Activated CD4-positive, alpha-beta T cell treated with anti-CD3 and anti-CD28 coated beads, Interleukin-2, amount 50 U/mL, for 4 hours (primary cell): Measurements from ENCODE around the gene TAOK1.

Experiments
- DNase-seq, 2 experiments: peaks; one replicate each; pipeline ENCODE4 v3.0.0-alpha.2; 2020

Gene TAOK1

DNA sequence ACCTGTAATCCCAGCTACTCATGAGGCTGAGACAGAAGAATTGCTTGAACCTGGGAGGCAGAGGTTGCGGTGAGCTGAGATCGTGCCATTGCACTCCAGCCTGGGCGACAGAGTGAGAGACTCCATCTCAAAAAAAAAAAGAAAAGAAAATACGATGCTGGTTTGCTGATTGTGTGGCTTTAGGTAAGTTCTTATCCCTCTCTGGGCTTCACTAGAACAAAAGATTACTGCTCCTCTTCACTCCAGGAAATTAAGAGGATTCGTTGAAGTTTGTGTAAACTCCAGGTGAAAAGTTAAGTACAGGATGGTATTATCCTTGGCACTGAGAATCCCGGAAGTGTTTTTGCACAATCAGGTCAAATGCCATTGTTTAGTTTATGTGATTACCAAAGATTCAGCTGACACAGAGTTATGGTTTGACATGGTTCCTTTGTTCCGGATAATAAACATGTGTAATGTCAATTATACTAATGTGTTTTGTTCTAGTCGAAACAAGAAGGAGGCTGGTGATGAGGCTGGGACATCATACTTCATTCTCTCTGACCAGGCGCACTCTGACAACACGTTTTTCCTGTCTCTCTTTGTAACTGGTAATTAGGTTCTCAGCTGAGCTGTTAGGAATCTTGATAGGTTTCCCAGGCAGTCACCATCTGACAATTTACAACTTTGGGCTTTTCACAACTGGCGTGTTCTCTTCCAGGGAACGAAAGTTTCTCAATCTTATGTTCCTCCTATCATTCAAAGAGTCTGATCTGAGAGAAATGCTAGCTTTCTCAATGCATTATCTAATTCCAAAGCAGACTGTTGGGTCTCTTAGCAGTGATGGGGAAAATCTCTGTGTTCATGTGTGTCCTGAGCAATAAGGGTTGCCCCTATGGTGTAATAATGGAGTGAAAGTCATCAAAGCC lies 10.8 kb upstream of the TAOK1 start:
- DNase-seq: no peak

DNA sequence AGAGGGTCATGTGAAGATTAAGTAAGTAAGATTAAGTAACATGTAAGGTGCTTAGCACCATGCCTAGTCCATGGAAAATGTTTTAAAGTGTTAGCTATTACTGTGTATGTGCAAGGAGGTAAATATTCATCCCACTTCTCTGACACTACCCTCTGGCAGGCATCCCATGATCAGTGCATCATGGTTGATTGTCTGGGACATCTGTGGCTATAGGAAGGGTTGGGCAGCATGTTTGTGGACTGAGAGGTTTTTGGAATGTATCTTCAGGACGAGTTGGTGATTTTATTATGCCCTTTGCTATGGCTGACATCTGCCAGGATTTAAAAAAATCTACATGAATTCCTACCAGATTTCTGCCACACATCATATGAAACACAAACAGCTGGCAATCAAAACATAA lies 6.5 kb upstream of the TAOK1 start:
- DNase-seq: no peak

DNA sequence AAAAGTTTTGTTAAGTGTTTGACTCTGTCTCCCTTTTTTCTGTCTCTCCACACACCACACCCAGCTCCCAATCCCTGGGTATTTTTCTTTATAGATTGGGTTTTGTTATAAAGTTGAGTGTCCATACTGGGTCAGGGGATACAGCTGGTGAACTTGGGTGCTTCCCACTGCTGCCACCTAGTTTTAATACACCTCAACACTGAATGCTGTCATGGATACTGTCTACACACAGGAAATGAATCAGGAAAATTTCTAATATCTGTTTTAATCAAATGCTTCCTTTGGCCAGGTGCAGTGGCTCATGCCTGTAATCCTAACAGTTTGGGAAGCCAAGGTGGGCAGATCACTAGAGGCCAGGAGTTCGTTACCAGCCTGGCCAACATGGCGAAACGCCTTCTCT lies 5.3 kb upstream of the TAOK1 start:
- DNase-seq: no peak

DNA sequence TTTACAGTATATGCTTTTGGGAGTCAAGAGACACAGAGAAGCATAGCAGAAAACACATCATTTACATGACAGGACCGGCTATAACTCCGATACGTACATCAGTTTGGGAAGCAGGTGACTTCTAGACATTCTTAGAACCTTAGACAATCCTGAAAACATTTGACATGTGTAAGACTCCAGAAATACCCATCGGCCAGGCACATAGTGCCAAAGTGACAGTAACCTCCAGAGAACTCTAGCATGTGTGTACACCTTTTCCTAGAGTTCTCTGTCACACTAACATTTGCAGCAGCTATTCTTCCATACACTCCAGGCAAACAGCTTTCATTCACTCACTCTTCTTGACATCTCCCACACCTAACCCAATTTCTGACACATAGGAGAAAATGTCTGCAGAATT lies 3.4 kb upstream of the TAOK1 start:
- DNase-seq: no peak

DNA sequence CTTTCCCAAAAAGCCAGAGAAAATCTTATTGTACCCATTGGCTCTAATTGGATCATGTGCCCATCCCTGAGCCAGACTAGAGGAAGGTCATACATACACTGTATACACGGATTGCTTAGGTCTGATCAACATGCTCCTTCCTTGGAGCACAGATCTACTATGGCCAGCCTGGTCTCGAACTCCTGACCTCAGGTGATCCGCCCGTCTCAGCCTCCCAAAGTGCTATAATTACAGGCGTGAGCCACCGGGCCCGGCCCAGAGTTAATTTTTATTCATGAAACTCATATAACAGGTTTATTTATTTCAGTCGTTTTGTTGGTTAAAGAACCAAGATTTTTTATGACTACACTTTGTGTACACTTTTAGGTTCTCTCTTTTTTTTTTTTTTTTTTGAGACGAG lies 1.2 kb upstream of the TAOK1 start:
- no peak for DNase-seq

DNA sequence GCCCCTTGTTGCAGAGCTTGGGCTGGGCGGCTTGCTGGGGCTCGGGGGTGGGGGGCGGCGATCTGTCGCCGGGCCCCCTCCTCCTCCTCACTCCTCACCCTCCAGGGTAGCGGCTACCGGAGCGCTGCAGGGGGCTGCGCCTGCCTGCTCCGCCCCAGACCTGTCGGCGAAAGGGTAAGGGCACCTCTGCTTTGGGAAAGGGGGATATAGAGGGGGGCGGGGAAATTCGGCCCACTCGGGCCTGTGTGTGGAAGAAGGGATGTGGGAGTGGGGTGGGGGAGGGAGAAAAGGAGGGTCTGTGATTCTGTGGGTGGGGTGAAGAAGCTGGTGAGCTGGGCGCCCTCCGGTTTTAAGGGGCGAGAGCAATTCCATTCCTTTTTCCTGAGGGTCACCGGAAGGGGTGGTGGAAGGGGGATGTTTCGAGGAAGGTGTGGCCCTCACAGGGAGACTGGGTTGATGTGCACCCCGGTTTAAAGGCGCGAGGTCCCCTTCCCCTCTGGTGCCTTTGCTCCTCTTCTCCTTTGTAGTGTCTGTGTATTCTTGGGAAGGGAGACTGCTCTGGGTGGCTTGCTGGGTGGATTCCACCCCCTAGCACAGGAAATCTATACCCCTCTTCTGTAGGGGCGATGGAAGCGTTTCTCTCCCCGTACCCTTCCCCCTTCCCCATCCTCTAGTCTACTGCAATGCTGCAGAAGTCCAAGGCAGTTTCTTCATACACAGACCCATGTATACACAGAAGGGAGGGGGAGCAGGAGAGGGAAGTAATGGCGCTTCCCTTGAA lies 878 bp downstream of the TAOK1 start:
- no peak for DNase-seq

DNA sequence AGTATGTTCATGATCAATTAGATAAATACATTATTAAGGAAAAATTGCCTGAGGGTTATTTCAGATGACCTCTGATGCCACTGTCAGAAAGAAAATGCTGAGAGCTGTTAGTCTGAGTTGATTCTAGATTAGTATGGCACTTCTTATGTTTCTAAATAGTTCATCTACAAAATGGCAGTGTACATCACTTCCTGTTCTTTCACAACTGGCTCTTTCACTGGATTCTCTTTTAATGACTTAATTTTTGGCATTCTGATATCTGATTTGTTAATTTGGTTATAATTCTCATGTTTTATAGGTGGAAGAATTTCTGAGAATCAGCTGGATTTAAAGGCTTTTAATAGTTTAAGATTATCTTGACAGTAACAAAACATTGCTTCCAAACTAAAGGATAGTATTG lies 3.3 kb downstream of the TAOK1 start:
- DNase-seq: no peak

DNA sequence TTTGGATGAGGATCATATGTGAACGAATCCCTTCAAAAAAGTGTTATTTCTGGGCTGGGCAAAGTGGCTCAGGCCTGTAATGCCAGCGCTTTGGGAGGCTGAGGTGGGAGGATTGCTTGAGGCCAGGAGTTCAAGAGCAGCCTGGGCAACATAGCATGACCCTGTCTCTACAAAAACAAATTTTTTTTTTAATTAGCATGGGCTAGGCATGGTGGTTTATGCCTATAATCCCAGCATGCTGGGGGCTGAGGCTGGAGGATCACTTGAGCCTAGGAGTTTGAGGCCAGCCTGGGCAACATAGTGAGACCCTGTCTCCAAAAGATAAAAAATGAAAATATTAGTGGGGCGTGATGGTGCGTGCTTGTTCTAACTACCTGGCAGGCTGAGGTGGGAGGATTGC lies 4.6 kb downstream of the TAOK1 start:
- no peak for DNase-seq

DNA sequence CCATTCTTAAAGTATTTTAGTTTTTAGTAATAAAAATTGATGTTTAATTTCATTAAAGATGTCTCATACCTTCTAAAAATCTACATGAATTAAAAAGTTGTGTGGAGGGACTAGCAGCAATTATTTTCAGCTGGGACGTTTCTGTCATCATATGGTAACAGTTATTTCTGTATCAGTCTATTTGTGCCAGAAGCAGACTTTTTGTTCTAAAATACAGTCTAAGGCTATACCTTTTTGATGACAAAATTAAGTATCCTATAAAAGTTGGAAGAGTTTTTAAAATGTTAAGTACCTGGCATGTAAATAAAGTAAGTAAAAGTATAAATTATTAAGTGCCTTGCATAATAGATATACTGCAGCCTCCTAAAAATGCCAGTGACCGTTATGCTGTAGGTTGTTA lies 5.9 kb downstream of the TAOK1 start:
- no peak for DNase-seq

DNA sequence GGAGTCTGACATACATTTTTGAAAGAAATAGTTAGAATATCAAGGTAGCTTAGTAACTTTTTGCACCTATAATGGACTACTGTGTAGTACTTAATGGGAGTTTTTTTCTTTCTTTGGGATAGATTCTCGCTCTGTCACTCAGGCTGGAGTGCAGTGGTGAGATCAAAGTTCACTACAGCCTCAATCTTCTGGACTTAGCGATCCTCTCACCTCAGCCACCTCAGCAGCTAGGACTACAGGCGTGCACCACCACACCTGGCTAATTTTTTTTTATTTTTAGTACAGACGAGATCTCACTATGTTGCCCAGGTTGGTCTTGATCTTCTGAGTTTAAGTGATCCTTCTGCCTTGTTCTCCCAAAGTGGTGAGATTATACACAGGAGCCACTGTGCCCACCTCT lies 9.5 kb downstream of the TAOK1 start:
- no peak for DNase-seq

DNA sequence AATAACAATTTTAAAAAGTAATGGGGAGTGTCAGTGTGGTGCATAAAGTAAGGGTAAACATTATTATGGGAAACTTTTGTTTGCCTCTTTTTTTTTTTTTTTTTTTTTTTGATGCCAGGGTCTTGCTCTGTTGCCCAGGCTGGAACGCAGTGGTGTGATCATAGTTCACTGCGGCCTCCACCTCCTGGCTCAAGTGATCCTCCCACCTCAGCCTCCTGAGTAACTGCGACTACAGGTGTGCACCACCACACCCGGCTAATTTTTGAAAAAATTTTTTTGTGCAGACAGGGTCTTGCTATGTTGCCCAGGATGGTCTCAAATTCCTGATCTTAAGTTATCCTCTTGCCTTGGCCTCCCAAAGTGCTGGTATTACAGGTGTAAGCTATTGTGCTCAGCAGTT lies 10.7 kb downstream of the TAOK1 start:
- DNase-seq: no peak

DNA sequence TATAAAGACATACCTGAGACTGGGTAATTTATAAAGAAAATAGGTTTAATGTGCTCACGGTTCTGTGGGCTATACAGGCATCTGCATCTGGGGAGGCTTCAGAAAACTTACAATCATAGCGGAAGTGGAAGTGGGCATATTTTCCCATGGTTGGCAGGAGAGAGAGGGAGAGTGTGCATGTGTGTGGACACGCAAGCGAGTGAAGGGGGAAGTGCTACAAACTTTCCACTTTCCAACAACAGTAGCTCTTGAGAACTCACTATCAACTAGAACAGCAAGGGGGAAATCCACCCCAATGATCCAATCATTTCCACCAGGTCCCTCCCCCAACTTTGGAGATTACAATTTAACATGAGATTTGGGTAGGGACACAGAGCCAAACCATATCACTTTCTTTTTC lies 11.1 kb downstream of the TAOK1 start:
- DNase-seq: no peak

DNA sequence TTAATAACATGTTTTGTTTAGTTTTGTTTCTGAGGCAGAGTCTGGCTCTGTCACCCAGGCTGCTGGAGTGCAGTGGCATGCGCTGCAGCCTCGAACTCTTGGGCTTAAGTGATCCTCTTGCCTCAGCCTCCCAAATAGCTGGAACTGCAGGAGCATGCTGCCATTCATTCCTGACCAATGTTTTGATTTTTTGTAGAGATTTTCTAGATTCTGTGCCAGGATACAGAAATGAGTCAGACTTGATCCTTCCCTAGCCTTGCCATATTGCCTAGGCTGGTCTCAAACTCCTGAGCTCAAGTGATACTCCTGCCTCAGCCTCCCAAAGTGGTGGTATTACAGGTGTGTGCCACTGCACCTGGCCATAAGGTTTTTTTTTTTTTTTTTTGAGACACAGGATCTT lies 17.7 kb downstream of the TAOK1 start:
- no peak for DNase-seq

DNA sequence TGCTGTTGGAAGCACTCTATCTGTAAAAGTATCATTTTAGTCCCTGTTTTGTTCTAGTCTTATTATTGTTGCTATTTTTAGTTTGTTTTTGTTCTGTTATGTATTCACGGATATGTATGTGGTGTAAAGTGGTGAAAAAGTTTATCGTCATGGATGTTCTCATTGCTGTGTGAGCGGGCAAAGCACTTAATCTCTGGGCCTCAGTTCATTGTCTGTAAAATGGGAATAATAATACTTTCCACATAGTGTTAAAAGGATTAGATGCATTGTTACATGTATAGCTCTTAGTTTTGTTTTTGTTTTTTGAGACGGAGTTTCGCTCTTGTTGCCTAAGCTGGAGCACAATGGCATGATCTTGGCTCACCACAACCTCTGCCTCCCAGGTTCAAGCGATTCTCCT lies 19.8 kb downstream of the TAOK1 start:
- DNase-seq: no peak

DNA sequence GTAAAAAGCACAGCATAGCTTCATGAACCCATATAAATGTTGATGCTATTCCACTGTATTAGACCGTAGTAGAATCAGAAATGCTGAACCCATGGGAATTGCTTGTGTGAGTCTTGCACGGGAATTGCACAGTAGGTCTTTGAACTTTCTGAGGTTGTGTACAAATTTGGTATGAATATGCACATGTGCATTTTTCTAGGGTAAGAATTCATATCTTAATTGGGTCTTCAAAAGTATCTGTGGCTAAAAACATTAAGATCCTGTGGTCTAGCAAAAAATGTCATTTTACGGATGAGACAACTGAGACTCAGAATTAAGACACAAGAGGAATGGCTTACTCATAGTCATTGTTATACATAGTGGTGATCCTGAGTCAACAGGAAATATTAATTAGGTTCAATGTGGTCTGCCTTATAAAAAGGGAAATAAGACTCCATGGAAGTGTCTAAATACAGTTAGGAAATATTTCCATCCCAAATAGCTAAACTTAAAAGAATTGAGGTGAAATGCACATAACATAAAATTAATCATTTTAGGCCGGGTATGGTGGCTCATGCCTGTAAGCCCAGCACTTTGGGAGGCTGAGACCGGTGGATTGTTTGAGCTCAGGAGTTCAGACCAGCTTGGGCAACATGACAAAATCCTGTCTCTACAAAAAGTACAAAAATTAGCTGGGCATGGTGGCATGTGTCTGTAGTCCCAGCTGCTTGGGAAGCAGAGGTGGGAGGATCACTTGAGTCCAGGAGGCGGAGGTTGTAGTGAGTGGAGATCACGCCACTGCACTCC lies 22.8 kb downstream of the TAOK1 start:
- no peak for DNase-seq

DNA sequence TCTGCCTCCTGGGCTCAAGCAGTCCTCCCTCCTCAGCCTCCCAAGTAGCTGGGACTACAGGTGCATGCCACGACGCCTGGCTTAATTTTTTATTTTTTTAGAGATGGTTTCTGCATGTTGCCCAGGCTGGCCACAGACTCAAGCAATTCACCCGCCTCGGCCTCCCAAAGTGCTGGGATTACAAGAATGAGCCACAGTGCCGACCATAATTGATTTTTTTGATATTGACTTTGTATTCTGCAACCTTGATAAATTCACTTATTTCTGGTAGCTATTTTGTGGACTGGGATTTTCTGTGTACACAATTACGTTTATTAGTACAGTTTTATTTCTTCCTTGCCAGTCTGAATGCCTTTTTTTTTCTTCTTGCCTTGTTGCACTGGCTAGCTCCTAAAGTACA lies 30.0 kb downstream of the TAOK1 start:
- DNase-seq: no peak

DNA sequence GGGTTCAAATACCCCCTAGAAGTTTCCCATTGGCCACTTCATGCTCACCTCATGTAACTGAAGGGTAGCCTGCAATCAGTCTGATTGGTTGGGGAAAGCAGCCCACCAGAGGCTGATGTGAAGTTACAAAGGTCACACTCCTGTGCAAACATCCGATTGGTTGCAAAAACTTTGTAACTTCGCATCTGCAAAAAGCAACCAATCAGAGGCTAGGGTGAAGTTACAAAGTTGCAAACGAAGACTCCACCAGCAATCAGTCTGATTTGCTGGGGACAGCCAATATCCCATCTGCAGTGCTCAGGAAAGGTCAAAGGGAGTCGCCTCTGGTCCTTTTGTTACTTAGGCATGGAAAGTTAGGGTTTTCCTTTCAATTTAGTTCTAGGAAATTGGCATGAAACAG lies 40.1 kb downstream of the TAOK1 start:
- DNase-seq: no peak

DNA sequence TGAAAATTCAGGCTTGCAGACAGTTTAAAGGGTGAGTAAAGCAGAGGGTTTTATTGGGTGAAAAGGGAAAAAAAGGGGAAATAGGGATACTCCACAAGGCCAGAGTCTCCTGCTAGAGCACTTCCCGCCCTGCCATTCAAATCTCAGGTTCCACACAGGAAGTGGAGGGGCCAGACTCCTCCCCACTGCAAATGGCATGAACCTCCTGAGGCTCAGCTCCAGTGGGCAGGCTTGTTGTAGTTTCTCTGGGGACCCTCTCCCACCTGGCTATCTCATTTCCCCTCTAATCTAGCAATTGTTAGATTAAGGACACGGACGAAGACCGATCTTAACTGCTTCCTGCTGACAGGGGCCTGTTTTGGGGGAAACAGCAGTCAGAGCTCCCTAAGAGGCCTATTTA lies 43.4 kb downstream of the TAOK1 start:
- no peak for DNase-seq

DNA sequence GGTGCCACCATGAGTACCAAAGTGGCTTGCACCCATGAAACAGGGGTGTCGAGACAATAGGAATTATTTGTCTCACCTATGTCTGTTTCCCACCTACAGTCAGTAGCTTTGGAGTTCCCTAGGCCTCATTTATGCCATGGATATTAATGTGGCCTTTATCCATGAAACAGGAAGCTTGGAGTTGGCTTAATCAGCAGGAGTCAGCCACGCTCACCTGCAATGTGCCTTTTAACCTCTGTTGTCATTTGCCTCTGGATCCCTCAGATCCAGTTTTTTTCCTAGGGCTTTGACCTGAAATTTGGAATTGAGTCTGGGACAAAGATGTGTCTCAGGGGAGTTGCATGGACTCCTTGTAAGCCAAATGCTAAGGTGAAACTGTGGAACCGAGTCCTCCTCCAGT lies 44.4 kb downstream of the TAOK1 start:
- DNase-seq: no peak

DNA sequence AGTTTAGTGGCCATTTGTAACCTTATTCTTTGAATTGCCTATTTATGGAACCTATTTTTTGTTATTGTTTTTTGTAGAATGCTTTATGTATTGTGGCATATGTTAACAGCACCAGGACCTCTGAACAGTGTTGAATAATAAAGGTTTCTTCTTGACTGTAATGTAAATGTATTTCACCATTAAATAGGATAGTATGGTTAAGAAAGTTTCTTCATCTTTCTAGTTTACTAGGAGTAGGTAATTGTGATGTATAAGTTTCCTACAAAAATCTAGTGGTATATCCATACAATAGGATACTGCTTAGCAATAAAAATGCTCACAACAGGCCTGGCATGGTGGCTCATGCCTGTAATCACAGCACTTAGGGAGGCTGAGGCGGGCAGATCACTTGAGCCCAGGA lies 52.3 kb downstream of the TAOK1 start:
- no peak for DNase-seq

DNA sequence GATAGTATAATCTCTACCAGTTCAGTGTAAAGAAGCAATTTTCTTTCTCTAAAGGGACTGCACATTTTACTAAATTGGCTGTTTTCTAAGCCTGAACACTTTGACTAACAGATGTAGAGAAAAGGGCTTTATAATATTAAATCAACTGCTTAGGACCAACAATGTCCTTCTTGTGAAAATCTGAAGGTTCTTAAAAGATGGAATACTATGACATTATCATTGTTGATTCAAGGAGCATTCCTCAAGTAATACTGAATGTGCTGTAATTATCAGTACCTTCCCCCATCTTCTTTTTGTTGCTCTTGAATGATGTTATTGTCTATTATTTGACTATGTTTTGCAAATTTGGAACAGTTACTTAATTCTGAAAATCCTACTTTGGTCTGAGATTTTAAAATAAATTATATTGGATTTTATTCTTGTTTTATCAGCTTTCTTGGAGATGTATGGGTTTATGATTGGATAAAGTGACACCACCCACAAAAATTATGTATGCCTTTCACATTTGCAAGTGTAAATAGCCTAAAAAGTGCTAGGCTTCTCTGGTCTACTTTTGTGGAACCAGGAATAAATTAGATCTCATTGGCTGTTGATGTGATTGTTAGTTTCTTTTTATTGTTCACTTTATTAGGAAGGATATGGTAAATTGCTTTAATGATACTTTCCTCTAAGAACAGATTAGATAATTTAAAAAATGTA lies 53.0 kb downstream of the TAOK1 start:
- no peak for DNase-seq

DNA sequence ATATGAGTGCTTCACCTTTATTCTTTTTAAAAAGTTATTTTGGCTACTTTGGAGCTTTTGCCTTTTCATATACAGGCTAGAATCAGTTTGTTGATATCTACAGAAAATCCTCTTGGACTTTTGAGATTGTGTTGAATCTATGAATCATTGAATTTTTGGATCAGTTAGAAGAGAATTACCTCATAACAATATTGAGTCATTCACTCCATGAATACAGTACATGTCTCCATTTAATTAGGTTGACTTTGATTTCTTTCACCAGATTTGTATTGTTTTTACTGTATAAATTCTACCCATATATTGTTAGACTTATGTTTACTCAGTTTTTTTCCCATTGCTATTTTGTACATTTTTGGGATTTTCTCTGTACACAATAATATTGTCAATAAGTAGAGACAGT lies 54.4 kb downstream of the TAOK1 start:
- DNase-seq: no peak

DNA sequence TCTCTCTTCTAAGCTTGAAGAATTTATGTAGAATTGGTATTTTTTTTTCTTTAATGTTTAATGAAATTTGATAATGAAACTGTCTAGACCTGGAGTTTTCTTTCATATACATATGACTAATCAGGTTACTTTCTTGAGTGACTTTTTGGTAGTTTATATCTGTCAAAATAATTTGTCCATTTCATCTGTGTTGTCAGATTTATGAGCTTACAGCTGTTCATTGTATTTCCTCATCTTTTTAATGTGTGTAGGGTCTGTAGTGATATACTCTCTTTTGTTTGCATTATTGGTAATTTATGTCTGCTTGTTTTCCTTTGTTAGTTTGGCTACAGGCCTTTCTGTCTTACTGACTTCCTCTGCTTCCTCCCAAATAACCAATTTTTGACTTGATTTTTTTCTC lies 55.7 kb downstream of the TAOK1 start:
- no peak for DNase-seq
